Stimulated activated CD8-positive, alpha-beta memory T cell treated with anti-CD3 and anti-CD28 coated beads, Interleukin-4, amount 100 ng/mL, for 1 hour (primary cell): Measurements from ENCODE around the gene NEUROG1.
"Not testable (repeated sequence)": the region's sequence is repeated elsewhere in the genome, so short reads cannot be mapped to it uniquely, and the experiment has no call there.

Source experiments
- DNase-seq, 2 donors: peaks; one replicate each; pipeline ENCODE4 v3.0.0-alpha.2; 2020; ENCODE audit warnings: low read depth in 2 of 2, low spot score in 1 of 2

The NEUROG1 gene

GRCh38 chr5:135537745-135538144 lies 2.0 kb upstream of the NEUROG1 start:
- DNase-seq = no peak

- no peak for DNase-seq
These were observed 1.5 kb upstream of the NEUROG1 start for GRCh38 chr5:135537271-135537670.

DNA sequence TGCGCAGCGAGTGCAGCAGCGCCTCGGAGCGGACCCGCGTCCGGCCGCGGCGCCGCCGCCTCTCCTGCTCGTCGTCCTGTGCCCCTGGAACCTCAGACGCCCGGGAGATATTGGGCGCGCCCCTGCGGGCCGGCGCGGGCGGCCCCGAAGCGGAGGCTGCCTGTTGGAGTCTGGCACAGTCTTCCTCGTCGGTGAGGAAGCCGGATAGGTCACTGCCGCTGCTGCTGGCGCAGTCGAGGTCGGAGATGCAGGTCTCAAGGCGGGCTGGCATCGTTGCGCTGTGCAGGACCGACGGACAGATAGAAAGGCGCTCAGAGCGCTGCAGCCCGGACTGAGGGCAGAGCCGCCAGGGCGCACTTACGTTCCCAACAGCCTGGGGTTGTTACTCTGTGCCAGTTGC lies 344 bp downstream of the NEUROG1 start:
- DNase-seq = no peak

- DNase-seq = no peak
These were observed 950 bp downstream of the NEUROG1 start for GRCh38 chr5:135534609-135535419.

DNA sequence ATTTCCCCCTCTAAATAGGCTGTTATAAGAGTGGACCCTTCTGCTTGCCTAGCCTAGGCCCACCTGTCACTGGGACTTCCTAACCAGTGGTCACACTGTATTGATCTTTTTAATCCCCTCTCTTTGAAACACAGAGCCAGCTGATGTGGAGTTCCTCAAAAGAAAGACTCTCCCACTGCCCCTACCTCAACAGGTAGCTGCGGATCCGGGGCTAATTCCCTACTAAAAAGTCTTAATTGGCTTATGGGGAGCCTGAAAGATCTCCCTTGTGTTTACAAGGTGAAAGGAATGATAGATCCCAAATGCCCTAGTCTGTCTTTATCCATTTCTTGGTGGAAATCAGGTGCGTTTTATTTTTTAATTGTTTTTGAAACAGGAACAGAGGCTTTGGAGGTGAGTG lies 2.0 kb downstream of the NEUROG1 start:
- DNase-seq = no peak

DNA sequence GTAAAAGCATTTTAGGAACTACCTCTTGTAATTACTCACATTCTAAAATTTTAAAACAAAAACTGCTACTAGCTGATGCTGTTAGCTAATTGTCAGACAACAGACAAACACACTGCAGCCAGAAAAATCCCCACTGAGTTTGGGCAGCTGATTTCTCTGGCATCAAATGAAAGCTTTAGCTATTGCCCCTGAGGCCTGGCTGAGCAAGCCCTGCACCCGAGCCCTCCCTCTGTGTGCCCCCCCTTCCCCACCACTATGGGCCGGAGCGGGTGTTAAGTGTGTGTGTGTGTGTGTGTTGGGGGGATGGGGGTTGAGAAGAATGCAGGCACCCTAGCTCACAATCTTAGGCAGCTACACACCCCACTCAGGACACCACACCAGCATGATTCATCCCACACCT lies 2.4 kb downstream of the NEUROG1 start:
- no peak for DNase-seq

DNA sequence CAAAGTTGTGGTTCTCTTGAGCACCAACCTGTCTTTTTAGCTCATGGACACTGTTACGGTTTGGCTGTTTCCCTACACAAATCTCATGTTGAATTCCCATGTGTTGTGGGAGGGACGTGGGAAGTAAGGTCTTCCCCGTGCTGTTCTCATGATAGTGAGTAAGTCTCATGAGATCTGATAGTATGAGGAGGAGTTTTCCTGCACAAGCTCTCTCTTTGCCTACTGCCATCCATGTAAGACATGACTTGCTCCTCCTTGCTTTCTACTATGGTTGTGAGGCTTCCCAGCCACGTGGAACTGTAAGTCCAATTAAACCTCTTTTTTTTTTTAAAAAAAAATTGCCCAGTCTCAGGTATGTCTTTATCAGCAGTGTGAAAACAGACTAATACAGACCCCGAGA lies 6.2 kb downstream of the NEUROG1 start:
- not testable (repeated sequence) for DNase-seq

DNA sequence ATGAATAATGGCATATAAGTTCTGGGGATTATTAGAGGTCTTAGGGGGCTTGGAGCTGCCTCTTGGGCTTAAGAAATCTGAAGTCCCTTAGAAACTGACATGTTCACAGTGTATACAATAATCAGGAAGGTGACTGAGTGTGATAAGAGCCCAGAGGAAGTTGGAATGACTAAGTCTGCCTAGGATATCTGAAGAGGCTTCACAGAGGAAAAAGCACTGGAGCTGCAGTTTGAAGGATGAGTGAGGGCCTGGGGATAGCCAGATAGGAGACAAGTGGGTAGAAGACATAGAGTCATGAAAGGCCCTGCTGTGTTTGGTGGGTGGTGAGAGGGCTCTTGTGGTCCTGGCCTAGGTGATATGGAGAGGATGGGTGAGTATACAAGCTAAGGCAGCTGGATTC lies 8.8 kb downstream of the NEUROG1 start:
- DNase-seq = no peak

DNA sequence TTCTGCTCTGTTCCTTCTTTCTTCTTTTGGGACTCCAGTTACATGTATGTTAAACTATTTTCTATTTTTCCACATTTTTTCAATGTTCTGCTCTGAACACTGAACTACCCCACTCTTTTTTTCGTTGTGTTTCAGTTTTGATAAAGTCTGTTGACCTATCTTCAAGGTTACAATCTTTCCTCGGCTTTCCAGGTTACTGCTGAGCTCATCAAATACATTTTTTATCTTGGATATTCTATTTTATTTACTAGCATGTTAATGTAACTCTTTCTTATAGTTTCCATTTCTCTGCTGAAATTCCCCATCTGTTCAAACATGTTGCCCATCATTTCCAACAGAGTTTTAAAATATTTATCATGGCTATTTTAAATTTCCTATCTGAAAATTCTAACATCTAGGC lies 13.8 kb downstream of the NEUROG1 start:
- no peak for DNase-seq

- no peak for DNase-seq
These were observed 18.1 kb downstream of the NEUROG1 start for GRCh38 chr5:135517631-135518030.

DNA sequence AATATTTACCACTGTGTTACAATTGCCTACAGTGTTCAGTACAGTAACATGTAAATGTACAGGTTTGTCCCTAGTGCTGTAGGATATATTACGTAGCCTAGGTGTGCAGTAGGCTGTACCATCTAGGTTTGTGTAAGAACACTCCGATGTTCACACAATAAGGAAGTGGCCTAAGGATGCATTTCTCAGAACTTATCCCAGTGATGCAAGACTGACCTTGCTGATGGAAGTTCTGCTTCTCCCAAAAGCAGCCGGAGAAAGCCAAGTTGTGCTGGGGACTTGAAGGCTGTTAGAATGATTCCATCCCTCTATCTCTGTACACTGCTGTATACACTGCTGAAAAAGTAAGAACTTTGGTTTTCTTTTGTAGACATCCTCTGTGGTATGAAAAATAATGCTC lies 21.6 kb downstream of the NEUROG1 start:
- DNase-seq = no peak

- DNase-seq = no peak
These were observed 23.8 kb downstream of the NEUROG1 start for GRCh38 chr5:135511761-135512575.

DNA sequence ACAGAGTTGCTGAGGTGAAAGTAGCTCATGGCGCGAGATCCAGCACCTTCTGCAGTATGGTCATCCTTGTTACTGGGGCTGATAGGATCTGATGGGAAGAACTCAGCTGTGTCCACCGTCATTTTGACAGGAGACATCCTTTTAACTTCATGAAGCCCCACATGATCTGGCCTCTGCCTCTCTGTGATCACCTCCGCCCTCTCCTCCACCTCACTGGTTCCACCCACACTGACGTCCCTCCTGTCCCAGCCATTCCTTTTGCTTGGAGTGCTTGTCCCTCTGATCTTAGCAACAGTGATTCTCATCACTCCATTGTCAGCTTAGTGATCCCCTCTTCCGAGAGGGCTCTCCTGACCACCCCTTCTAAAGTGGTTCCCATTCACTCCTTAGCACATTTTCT lies 25.8 kb downstream of the NEUROG1 start:
- DNase-seq = no peak

GRCh38 chr5:135508496-135509005 lies 27.2 kb downstream of the NEUROG1 start:
- no peak for DNase-seq

DNA sequence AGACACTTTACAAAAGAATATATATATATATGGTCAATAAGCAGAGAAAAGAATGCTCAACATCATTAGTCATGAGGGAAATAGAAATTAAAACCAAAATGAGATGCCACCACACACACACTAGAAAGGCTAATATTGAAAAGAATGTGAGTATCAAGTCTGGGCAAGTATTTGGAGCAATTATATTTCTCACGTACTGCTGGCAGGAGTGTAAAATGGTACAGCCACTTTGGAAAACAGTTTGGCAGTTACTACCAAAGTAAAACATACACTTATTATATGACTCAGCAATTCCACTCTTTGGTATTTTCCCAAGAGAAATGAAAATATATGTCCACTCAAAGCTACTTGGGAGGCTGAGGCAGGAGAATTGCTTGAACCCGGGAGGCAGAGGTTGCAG lies 29.8 kb downstream of the NEUROG1 start:
- no peak for DNase-seq

- no peak for DNase-seq
These were observed 31.4 kb downstream of the NEUROG1 start for GRCh38 chr5:135504376-135504775.

DNA sequence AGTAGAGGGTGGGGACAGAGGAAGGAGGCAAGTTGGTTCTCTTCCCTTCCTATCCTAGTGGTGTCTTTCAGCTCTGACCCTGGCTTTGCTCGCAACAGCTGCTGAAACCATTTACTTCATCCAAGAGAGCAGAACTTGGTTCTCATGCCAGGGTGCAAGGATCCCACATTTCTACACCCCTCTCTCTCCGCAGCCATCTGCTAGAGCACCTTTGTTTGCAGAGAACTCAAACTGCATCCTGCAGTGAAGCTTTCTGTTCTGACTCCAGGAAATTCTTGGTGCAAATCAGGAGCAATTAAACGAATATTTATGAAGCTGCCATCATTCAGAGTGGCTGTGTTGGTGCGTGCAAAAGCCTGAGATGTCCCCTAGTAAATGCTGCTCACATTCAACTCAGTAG lies 31.9 kb downstream of the NEUROG1 start:
- no peak for DNase-seq

GRCh38 chr5:135502836-135503520 lies 32.8 kb downstream of the NEUROG1 start:
- DNase-seq = no peak

DNA sequence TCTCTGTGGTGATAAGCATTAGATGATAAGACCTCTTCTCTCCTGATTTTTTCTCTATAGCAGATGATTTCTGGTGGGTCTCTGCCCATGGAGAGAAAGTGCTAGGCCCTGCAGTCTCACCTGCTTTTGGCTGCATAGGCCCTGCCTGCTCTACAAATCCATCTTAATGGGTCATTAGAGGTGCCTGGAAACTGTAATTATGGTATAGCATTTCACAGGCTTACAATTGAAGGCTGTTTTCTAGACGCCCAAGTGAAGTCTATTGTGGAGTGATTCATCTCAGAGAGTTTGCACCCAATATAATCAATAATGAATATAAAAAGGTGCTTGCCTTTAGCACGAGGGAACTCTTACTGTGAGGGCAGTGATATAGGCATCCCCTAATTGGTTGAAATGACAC lies 33.8 kb downstream of the NEUROG1 start:
- no peak for DNase-seq

GRCh38 chr5:135498637-135498995 lies 37.1 kb downstream of the NEUROG1 start:
- DNase-seq = no peak

GRCh38 chr5:135497971-135498636 lies 37.7 kb downstream of the NEUROG1 start:
- no peak for DNase-seq
